ENCODE measurements around the gene SLC51A. TPM values are rescaled to one million over a fixed set of nuclear protein-coding genes. Genes with fewer than 3 reads are reported as not detected.
A peak's percentile ranks its signal among the peaks of the same experiment; 100 is the strongest.

SLC51A gene
- total RNA-seq, 1 experiment from 2014 or later = not detected

- Histone ChIP-seq H3K27me3 (replicated peaks) (no peaks in the 10 kb centered on the region), H3K36me3 (no peaks in the 10 kb centered on the region), H3K9me3 (replicated peaks) (no peaks in the 10 kb centered on the region), H3K4me3 (no peak overlapping the region), H3K4me1 (replicated peaks) (peaks cover 9% of the 10 kb centered on the region), H3K27ac (no peak overlapping the region)
- DNase-seq (ENCODE audit: low read depth in 1 of 2, low spot score in 2 of 2) = no peak
Observed at GRCh38 chr3:196216681-196217211, 412 bp downstream of the SLC51A start.

GRCh38 chr3:196217307-196218154, 1.2 kb downstream of the SLC51A start:
- DNase-seq (ENCODE audit: low read depth in 1 of 2, low spot score in 2 of 2) = no peak
- no peaks in the 10 kb centered on the region for H3K9me3 ChIP-seq (replicated peaks)
- no peaks in the 10 kb centered on the region for H3K27me3 ChIP-seq (replicated peaks)
- H3K4me3 ChIP-seq = no peak overlapping the region
- H3K4me1 ChIP-seq (replicated peaks) = peaks cover 9% of the 10 kb centered on the region
- no peaks in the 10 kb centered on the region for H3K36me3 ChIP-seq
- H3K27ac ChIP-seq = no peak overlapping the region

- no peak for DNase-seq (ENCODE audit: low read depth in 1 of 2, low spot score in 2 of 2)
- no peaks in the 10 kb centered on the region for H3K27me3 ChIP-seq (replicated peaks)
- H3K4me3 ChIP-seq = no peak overlapping the region
- no peaks in the 10 kb centered on the region for H3K36me3 ChIP-seq
- H3K27ac ChIP-seq = no peak overlapping the region
- H3K9me3 ChIP-seq (replicated peaks) = no peaks in the 10 kb centered on the region
- peaks cover 9% of the 10 kb centered on the region for H3K4me1 ChIP-seq (replicated peaks)
Observed at GRCh38 chr3:196218155-196218712, 1.9 kb downstream of the SLC51A start.

- no peaks in the 10 kb centered on the region for H3K27me3 ChIP-seq (replicated peaks)
- H3K36me3 ChIP-seq = no peaks in the 10 kb centered on the region
- H3K4me1 ChIP-seq (replicated peaks) = peaks cover 9% of the 10 kb centered on the region
- no peaks in the 10 kb centered on the region for H3K9me3 ChIP-seq (replicated peaks)
- no peak overlapping the region for H3K27ac ChIP-seq
- DNase-seq (ENCODE audit: low read depth in 1 of 2, low spot score in 2 of 2) = peak; percentile 62 to 70
- H3K4me3 ChIP-seq = peak overlapping the region; percentile 18
Observed at GRCh38 chr3:196219194-196219969, 3.0 kb downstream of the SLC51A start.

GRCh38 chr3:196219970-196220311, 3.6 kb downstream of the SLC51A start:
- H3K4me1 ChIP-seq (replicated peaks) = peaks cover 9% of the 10 kb centered on the region
- H3K9me3 ChIP-seq (replicated peaks) = no peaks in the 10 kb centered on the region
- DNase-seq (ENCODE audit: low read depth in 1 of 2, low spot score in 2 of 2) = no peak
- H3K27me3 ChIP-seq (replicated peaks) = no peaks in the 10 kb centered on the region
- no peak overlapping the region for H3K27ac ChIP-seq
- no peaks in the 10 kb centered on the region for H3K36me3 ChIP-seq
- H3K4me3 ChIP-seq = no peak overlapping the region

- Histone ChIP-seq H3K27me3 (replicated peaks) (no peaks in the 10 kb centered on the region), H3K4me3 (no peak overlapping the region), H3K9me3 (replicated peaks) (no peaks in the 10 kb centered on the region), H3K27ac (no peak overlapping the region), H3K36me3 (no peaks in the 10 kb centered on the region), H3K4me1 (replicated peaks) (peaks cover 9% of the 10 kb centered on the region)
- DNase-seq (ENCODE audit: low read depth in 1 of 2, low spot score in 2 of 2) = no peak
Observed at GRCh38 chr3:196220587-196220986, 4.3 kb downstream of the SLC51A start.

DNA sequence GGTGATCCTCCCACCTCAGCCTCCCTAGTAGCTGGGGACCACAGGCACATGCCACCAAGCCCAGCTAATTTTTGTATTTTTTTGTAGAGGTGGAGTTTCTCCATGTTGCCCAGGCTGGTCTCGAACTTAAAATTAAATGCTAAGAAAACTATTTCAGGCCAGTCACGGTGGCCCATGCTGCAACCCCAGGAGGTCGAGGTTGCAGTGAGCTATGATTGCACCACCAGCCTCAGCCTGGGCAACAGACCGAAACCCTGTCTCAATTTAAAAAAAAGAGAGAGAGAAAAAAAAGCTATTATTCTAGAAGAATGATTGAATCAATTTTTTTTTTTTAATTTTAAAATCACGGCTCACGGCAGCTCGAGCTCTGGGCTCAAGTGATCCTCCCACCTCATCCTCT, 4.7 kb downstream of the SLC51A start:
- Histone ChIP-seq H3K27me3 (replicated peaks) (no peaks in the 10 kb centered on the region), H3K4me1 (replicated peaks) (peaks cover 9% of the 10 kb centered on the region), H3K9me3 (replicated peaks) (no peaks in the 10 kb centered on the region), H3K36me3 (no peaks in the 10 kb centered on the region), H3K4me3 (no peak overlapping the region), H3K27ac (no peak overlapping the region)
- no peak for DNase-seq (ENCODE audit: low read depth in 1 of 2, low spot score in 2 of 2)

DNA sequence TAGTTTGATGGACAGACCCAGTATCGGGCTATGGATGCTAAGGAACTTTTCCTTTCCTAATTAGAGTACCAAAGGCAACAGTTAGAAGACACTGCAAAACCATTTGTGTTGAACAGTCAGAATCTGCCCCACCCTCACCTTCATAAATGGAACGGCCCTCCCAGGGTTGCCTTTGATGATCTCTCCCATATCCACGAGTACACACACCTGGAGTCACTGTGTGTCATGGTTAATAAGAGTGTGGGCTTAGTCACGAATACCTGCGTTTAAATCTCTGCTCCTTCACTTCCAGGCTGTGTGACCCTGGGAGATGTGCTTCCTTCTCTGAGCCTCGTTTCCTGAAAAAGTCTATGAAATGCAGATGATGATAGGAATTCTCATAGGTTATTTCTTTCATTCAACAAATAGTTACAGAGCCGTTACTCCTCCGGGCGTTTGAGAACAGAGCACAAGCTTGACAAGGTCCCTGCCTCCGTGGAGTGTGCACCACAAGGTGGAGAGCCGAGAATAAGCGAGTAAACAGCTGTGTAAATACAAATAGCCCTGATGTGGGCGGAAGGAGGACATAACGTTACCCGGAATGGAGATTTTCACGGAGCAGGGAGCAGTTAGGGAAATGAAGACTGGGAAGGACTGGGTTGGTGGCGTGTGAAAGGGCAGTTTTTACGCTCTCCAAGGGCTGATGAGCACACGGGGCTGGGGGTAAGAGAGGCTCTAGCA, 6.7 kb downstream of the SLC51A start:
- no peaks in the 10 kb centered on the region for H3K9me3 ChIP-seq (replicated peaks)
- no peak overlapping the region for H3K27ac ChIP-seq
- no peaks in the 10 kb centered on the region for H3K27me3 ChIP-seq (replicated peaks)
- H3K4me1 ChIP-seq (replicated peaks) = peaks cover 9% of the 10 kb centered on the region
- no peak for DNase-seq (ENCODE audit: low read depth in 1 of 2, low spot score in 2 of 2)
- no peaks in the 10 kb centered on the region for H3K36me3 ChIP-seq
- no peak overlapping the region for H3K4me3 ChIP-seq

DNA sequence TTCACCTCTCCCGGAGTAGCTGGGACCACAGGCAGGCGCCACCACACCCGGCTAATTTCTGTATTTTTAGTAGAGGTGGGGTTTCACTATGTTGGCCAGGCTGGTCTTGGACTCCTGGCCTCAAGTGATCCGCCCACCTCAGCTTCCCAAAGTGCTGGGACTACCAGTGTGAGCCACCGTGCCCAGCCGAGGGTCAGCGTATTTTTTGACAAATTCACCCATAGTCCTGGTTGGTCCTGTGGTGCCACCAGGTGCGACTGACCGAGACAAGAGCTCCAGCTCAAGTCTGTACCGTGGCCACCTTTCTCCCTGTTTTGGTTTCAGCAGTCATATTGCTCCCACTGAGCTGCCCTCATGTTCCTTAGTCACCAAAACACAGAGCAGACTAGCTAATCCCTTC, 8.8 kb downstream of the SLC51A start:
- H3K9me3 ChIP-seq (replicated peaks) = no peaks in the 10 kb centered on the region
- H3K36me3 ChIP-seq = no peaks in the 10 kb centered on the region
- no peaks in the 10 kb centered on the region for H3K4me1 ChIP-seq (replicated peaks)
- no peaks in the 10 kb centered on the region for H3K27me3 ChIP-seq (replicated peaks)
- DNase-seq (ENCODE audit: low read depth in 1 of 2, low spot score in 2 of 2) = no peak
- no peak overlapping the region for H3K27ac ChIP-seq
- no peak overlapping the region for H3K4me3 ChIP-seq

GRCh38 chr3:196225763-196226364, 9.5 kb downstream of the SLC51A start:
- Histone ChIP-seq H3K27ac (no peak overlapping the region), H3K9me3 (replicated peaks) (no peaks in the 10 kb centered on the region), H3K4me3 (no peak overlapping the region), H3K4me1 (replicated peaks) (no peaks in the 10 kb centered on the region), H3K27me3 (replicated peaks) (no peaks in the 10 kb centered on the region), H3K36me3 (no peaks in the 10 kb centered on the region)
- DNase-seq (ENCODE audit: low read depth in 1 of 2, low spot score in 2 of 2) = no peak

GRCh38 chr3:196227121-196227561, 10.8 kb downstream of the SLC51A start:
- Histone ChIP-seq H3K4me3 (no peak overlapping the region), H3K9me3 (replicated peaks) (no peaks in the 10 kb centered on the region), H3K36me3 (no peaks in the 10 kb centered on the region), H3K27ac (no peak overlapping the region), H3K4me1 (replicated peaks) (no peaks in the 10 kb centered on the region), H3K27me3 (replicated peaks) (no peaks in the 10 kb centered on the region)
- DNase-seq (ENCODE audit: low read depth in 1 of 2, low spot score in 2 of 2) = no peak

DNA sequence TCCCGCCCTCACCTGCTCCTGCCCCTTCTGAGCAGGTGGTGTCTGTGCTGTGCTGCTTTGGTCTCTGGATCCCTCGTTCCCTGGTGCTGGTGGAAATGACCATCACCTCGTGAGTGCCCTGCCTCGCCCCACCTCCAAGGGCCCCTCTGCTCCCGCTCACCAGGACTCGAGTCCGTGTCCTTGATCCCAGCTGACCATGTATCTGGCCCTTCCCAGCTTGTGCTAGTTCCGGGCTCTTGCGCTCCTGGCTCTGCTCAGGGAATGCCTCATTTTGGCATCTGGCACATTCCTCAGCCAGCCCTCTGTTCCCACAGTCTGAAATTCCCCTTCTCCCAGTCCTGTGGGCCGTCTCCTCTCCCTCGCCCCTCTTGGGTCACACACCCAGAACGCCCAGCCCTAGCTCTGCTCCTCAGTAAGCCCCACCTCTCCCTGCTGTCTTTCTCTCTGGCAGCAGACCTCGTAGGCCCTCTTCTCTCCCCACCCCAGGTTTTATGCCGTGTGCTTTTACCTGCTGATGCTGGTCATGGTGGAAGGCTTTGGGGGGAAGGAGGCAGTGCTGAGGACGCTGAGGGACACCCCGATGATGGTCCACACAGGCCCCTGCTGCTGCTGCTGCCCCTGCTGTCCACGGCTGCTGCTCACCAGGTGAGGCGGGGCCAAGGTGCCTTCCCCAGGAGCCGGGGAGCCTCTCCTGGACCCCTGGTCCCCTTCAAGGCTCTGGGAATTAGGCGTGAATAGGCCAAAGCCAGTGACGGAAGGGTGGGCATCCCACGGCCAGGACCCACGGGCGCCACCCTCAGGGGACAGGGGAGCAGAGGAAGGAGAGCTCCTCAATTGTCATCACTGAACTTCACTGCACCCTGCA, 11.5 kb downstream of the SLC51A start:
- no peak overlapping the region for H3K27ac ChIP-seq
- H3K9me3 ChIP-seq (replicated peaks) = no peaks in the 10 kb centered on the region
- DNase-seq (ENCODE audit: low read depth in 1 of 2, low spot score in 2 of 2) = no peak
- H3K4me1 ChIP-seq (replicated peaks) = no peaks in the 10 kb centered on the region
- no peak overlapping the region for H3K4me3 ChIP-seq
- H3K36me3 ChIP-seq = no peaks in the 10 kb centered on the region
- no peaks in the 10 kb centered on the region for H3K27me3 ChIP-seq (replicated peaks)

Data from SJSA1 (cell line).